Gastroesophageal sphincter (tissue), 3 donors: Measurements from ENCODE around the gene ANHX.

Experiments used
- CTCF ChIP-seq, 4 experiments: fragments of 200-600 bp in 2 of 4; fragments of 450-650 bp in 2 of 4; sonication (generic) in 1 of 4; IDR thresholded peaks; one replicate each; pipeline ENCODE4 v1.5.1; 2017 to 2019; ENCODE audit warnings: antibody characterized with exemption in 4 of 4, mild to moderate bottlenecking in 2 of 4, moderate library complexity in 2 of 4
- POLR2AphosphoS5 ChIP-seq: sonication (generic); formaldehyde crosslinking; IDR thresholded peaks from one replicate; pipeline ENCODE4 v1.6.1; 2017; ENCODE audit warnings: antibody characterized with exemption

- TF ChIP-seq POLR2AphosphoS5 (no peak), CTCF (IDR thresholded peaks at IDR 0.05) (no peak)
Observed at GRCh38 chr12:133235401-133236112, at the start of gene ANHX.
